Mammary epithelial cell (primary cell): Measurements from ENCODE around the gene SPG11.

Source experiments
- EZH2 ChIP-seq: IDR thresholded peaks from 2 replicates; pipeline ENCODE4 v1.6.1; 2012; ENCODE audit warnings: low read length, inconsistent platforms, borderline replicate concordance
- TF ChIP-seq, protein P1 (sequence below), 2 donors: IDR thresholded peaks in 1 of 2; conservative IDR thresholded peaks in 1 of 2; 2 replicates each; pipeline ENCODE4 v1.5.1; 2011 to 2012; ENCODE audit warnings: inconsistent platforms in 2 of 2, low read length in 2 of 2, mild to moderate bottlenecking in 2 of 2, control low read depth in 1 of 2, low read depth in 1 of 2; ENCODE audit not compliant: insufficient read depth in 1 of 2; ENCODE audit errors: extremely low read depth in 1 of 2

DNA sequence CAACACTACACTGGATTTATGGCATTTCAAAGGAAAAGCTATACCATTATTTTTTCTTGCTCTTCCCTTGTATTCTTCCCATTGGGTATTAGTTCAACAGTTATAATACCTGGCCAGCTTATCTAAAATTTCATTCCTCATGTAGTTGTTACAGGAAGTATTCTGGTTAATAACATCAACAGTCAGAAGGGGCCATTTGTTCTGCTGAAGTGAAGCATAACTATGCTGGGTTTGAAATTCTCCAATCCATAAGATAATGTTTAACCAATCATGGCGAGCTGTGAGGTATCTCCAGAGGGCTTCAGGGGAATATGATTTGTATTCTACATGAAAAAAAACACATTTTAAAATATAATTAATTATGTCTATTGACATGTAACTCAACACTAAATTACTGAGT is 43.4 kb downstream of the SPG11 start:
- TF ChIP-seq, protein P1, sequence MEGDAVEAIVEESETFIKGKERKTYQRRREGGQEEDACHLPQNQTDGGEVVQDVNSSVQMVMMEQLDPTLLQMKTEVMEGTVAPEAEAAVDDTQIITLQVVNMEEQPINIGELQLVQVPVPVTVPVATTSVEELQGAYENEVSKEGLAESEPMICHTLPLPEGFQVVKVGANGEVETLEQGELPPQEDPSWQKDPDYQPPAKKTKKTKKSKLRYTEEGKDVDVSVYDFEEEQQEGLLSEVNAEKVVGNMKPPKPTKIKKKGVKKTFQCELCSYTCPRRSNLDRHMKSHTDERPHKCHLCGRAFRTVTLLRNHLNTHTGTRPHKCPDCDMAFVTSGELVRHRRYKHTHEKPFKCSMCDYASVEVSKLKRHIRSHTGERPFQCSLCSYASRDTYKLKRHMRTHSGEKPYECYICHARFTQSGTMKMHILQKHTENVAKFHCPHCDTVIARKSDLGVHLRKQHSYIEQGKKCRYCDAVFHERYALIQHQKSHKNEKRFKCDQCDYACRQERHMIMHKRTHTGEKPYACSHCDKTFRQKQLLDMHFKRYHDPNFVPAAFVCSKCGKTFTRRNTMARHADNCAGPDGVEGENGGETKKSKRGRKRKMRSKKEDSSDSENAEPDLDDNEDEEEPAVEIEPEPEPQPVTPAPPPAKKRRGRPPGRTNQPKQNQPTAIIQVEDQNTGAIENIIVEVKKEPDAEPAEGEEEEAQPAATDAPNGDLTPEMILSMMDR (conservative IDR thresholded peaks at IDR 0.05 in 1 of 2, IDR thresholded peaks at IDR 0.05 in 1 of 2; ENCODE audit: extremely low read depth in 1 of 2, insufficient read depth in 1 of 2, low read depth in 1 of 2, low read length in 2 of 2): no peak
- no peak for TF ChIP-seq EZH2
